ENCODE data around the gene ATP6V0A4.
"Not testable (repeated sequence)": the region's sequence is repeated elsewhere in the genome, so short reads cannot be mapped to it uniquely, and the experiment has no call there.

Gene ATP6V0A4

GRCh38 chr7:138700857-138701536, 97.0 kb downstream of the ATP6V0A4 start, which contains the start of gene SVOPL:
Gene SVOPL (minus strand): TSS chr7:138701362. CDS start chr7:138679045, 22,317 bp downstream.
- H3K9me3 ChIP-seq (ENCODE audit: control insufficient read depth, low read length): no peaks in the 10 kb centered on the region
- H3K79me2 ChIP-seq: no peaks in the 10 kb centered on the region
- H3K27ac ChIP-seq: no peak within 1 kb of the TSS
- H3K27me3 ChIP-seq (ENCODE audit: control insufficient read depth, insufficient read depth, low read length): no peaks in the 10 kb centered on the region
- no peak within 1 kb of the TSS for H3K4me2 ChIP-seq (ENCODE audit: low read length)
- H2AFZ ChIP-seq: no peak within 1 kb of the TSS
- H3K4me3 ChIP-seq (ENCODE audit: low read depth, low read length): no peak within 1 kb of the TSS
- H3K4me1 ChIP-seq: no peaks in the 10 kb centered on the region
- no peaks in the 10 kb centered on the region for H3K36me3 ChIP-seq (ENCODE audit: control insufficient read depth, insufficient read depth, low read length)
- H3K9ac ChIP-seq: no peak within 1 kb of the TSS
- no peak for TF ChIP-seq CTCF (IDR thresholded peaks at IDR 0.05)

- Histone ChIP-seq H3K27ac (no peak overlapping the region), H3K79me2 (no peaks in the 10 kb centered on the region), H3K4me3 (ENCODE audit: low read depth, low read length) (no peak overlapping the region), H3K9me3 (ENCODE audit: control insufficient read depth, low read length) (no peaks in the 10 kb centered on the region), H2AFZ (no peak overlapping the region), H3K36me3 (ENCODE audit: control insufficient read depth, insufficient read depth, low read length) (no peaks in the 10 kb centered on the region), H3K4me1 (no peaks in the 10 kb centered on the region), H3K27me3 (ENCODE audit: control insufficient read depth, insufficient read depth, low read length) (no peaks in the 10 kb centered on the region), H3K9ac (no peak overlapping the region), H3K4me2 (ENCODE audit: low read length) (no peak overlapping the region)
- no peak for TF ChIP-seq CTCF (IDR thresholded peaks at IDR 0.05)
Observed at GRCh38 chr7:138699661-138700060, 98.3 kb downstream of the ATP6V0A4 start.

GRCh38 chr7:138698281-138698680, 99.7 kb downstream of the ATP6V0A4 start:
- Histone ChIP-seq H3K27me3 (ENCODE audit: control insufficient read depth, insufficient read depth, low read length) (no peaks in the 10 kb centered on the region), H3K27ac (no peak overlapping the region), H2AFZ (no peak overlapping the region), H3K4me1 (no peaks in the 10 kb centered on the region), H3K9ac (no peak overlapping the region), H3K4me2 (ENCODE audit: low read length) (no peak overlapping the region), H3K9me3 (ENCODE audit: control insufficient read depth, low read length) (no peaks in the 10 kb centered on the region), H3K4me3 (ENCODE audit: low read depth, low read length) (no peak overlapping the region), H3K36me3 (ENCODE audit: control insufficient read depth, insufficient read depth, low read length) (no peaks in the 10 kb centered on the region), H3K79me2 (no peaks in the 10 kb centered on the region)
- TF ChIP-seq CTCF (IDR thresholded peaks at IDR 0.05): no peak

GRCh38 chr7:138697535-138698182, 100.3 kb downstream of the ATP6V0A4 start:
- no peaks in the 10 kb centered on the region for H3K36me3 ChIP-seq (ENCODE audit: control insufficient read depth, insufficient read depth, low read length)
- no peak overlapping the region for H3K9ac ChIP-seq
- TF ChIP-seq CTCF (IDR thresholded peaks at IDR 0.05): no peak
- H3K9me3 ChIP-seq (ENCODE audit: control insufficient read depth, low read length): no peaks in the 10 kb centered on the region
- H2AFZ ChIP-seq: no peak overlapping the region
- no peak overlapping the region for H3K4me3 ChIP-seq (ENCODE audit: low read depth, low read length)
- H3K4me2 ChIP-seq (ENCODE audit: low read length): no peak overlapping the region
- H3K27me3 ChIP-seq (ENCODE audit: control insufficient read depth, insufficient read depth, low read length): no peaks in the 10 kb centered on the region
- H3K4me1 ChIP-seq: no peaks in the 10 kb centered on the region
- no peak overlapping the region for H3K27ac ChIP-seq
- no peaks in the 10 kb centered on the region for H3K79me2 ChIP-seq

GRCh38 chr7:138695776-138696175, 102.2 kb downstream of the ATP6V0A4 start:
- H2AFZ ChIP-seq: not testable (repeated sequence)

More at GRCh38 chr7:138695776-138696175, 102.2 kb downstream of the ATP6V0A4 start:
- H3K4me3 ChIP-seq (ENCODE audit: low read depth, low read length); H3K27me3 ChIP-seq (ENCODE audit: control insufficient read depth, insufficient read depth, low read length); H3K79me2 ChIP-seq; H3K9ac ChIP-seq; H3K4me2 ChIP-seq (ENCODE audit: low read length); H3K27ac ChIP-seq; H3K36me3 ChIP-seq (ENCODE audit: control insufficient read depth, insufficient read depth, low read length); H3K9me3 ChIP-seq (ENCODE audit: control insufficient read depth, low read length); H3K4me1 ChIP-seq: not testable (repeated sequence)

Measured in parathyroid adenoma (tissue), 2 donors.